Measurements from ENCODE around the gene PGM2L1.

GRCh38 chr11:74391193-74391592 is 7.0 kb downstream of the PGM2L1 start:
- TF ChIP-seq TCF4 (CRISPR knock-in tag; IDR thresholded peaks at IDR 0.05; ENCODE audit: borderline replicate concordance), result no peak
- no peak for TF ChIP-seq ARNTL (CRISPR knock-in tag; IDR thresholded peaks at IDR 0.05; ENCODE audit: borderline replicate concordance, low read depth)
- no peak for TF ChIP-seq PATZ1 (CRISPR knock-in tag; IDR thresholded peaks at IDR 0.05; ENCODE audit: borderline replicate concordance)
- TF ChIP-seq ZNF8 (CRISPR knock-in tag; IDR thresholded peaks at IDR 0.05), result no peak
- no peak for TF ChIP-seq TOX (CRISPR knock-in tag; IDR thresholded peaks at IDR 0.05; ENCODE audit: borderline replicate concordance)
- TF ChIP-seq SNAI2 (CRISPR knock-in tag; IDR thresholded peaks at IDR 0.05), result no peak
- TF ChIP-seq RARB (CRISPR knock-in tag; IDR thresholded peaks at IDR 0.05), result no peak

Measured in SK-N-SH treated with all-trans-retinoic acid at 6 μM for 48 hours (cell line).